K562 (cell line): ENCODE data around the gene GTF2H4. TPM values are rescaled to one million over a fixed set of nuclear protein-coding genes. Genes with fewer than 3 reads are reported as not detected.

Experiments
- ATAC-seq: fragments of 200-7000 bp; cut with Tn5 transposase; 3 replicates; pipeline ENCODE4 v1.9.1; 2020; ENCODE audit warnings: moderate library complexity
- BruUV-seq: library from RNA; stranded (reverse); fragments of 400-500 nt; replicated peaks from 2 replicates; lab custom pipeline; 2021; lab: Mats Ljungman, UMichigan
- CTCF ChIA-PET: fragments of 300-600 bp; formaldehyde crosslinking; extraction: SDS; loops from one replicate; lab custom pipeline; 2021; ENCODE audit warnings: low intra/inter-chr PET ratio; lab: Yijun Ruan, JAX
- POLR2A ChIA-PET: fragments of 300-600, 350-650 bp; sonication (Branson Sonifier 250); formaldehyde crosslinking; extraction: SDS; loops from one replicate; lab custom pipeline; 2021; ENCODE audit warnings: antibody characterized with exemption, inconsistent platforms; lab: Yijun Ruan, JAX
- DNase-seq, 4 experiments: peaks; one replicate each; pipeline versions ENCODE4 v3.0.0 to v3.0.0-alpha.2; 2011 to 2018; ENCODE audit warnings: low spot score in 3 of 4, mixed read lengths in 3 of 4; ENCODE audit errors: extremely low read depth in 1 of 4
- FAIRE-seq: peaks from 2 replicates; lab custom pipeline; 2011; peaks lifted over from hg19 to GRCh38; lab: Jason Lieb, UNC
- H2AFZ ChIP-seq: 2 replicates; pipeline ENCODE4 v1.6.0; 2011; ENCODE audit warnings: low read depth, low read length, control low read depth, inconsistent platforms
- H3K27ac ChIP-seq: fragments of 200-600 bp; 3 replicates; pipeline ENCODE4 v1.8.0; 2011; ENCODE audit warnings: low read depth, mild to moderate bottlenecking, control low read depth, inconsistent platforms, low read length, moderate library complexity, mixed read lengths; ENCODE audit errors: extremely low read depth
- H3K27me3 ChIP-seq, 2 experiments: fragments of 300-600 bp in 1 of 2; 2 replicates in 1 of 2; 3 replicates in 1 of 2; pipeline versions ENCODE4 v1.6.0 to v1.8.0; 2011; ENCODE audit warnings: inconsistent platforms in 2 of 2, low read length in 2 of 2, mild to moderate bottlenecking in 1 of 2, mixed read lengths in 1 of 2, moderate library complexity in 1 of 2; ENCODE audit not compliant: control insufficient read depth in 2 of 2, insufficient read depth in 2 of 2
- H3K36me3 ChIP-seq: fragments of 300-600 bp; 3 replicates; pipeline ENCODE4 v1.8.0; 2011; ENCODE audit warnings: mild to moderate bottlenecking, low read length, inconsistent platforms; ENCODE audit not compliant: control insufficient read depth, insufficient read depth
- H3K4me1 ChIP-seq, 2 experiments: fragments of 200-600 bp in 1 of 2; replicated peaks in 1 of 2; 2 replicates in 1 of 2; 3 replicates in 1 of 2; pipeline versions ENCODE4 v1.5.1 to v1.8.0; 2011; ENCODE audit warnings: inconsistent platforms in 2 of 2, low read length in 2 of 2, mild to moderate bottlenecking in 1 of 2, mixed read lengths in 1 of 2, moderate library complexity in 1 of 2; ENCODE audit not compliant: control insufficient read depth in 2 of 2, insufficient read depth in 2 of 2
- H3K4me2 ChIP-seq: 2 replicates; pipeline ENCODE4 v1.6.1; 2011; ENCODE audit warnings: low read length, control low read depth, inconsistent platforms, mixed read lengths; ENCODE audit not compliant: insufficient read depth
- H3K4me3 ChIP-seq: fragments of 200-600 bp; sonication (generic), shearing (Covaris generic); 2 replicates; pipeline ENCODE4 v1.5.1; 2016; ENCODE audit warnings: control low read depth, inconsistent platforms
- H3K79me2 ChIP-seq: fragments of 200-600 bp; 3 replicates; pipeline ENCODE4 v1.8.0; 2011; ENCODE audit warnings: low read length, inconsistent platforms; ENCODE audit not compliant: control insufficient read depth, insufficient read depth
- H3K9ac ChIP-seq, 2 experiments: 2 replicates each; pipeline versions ENCODE4 v1.6.0 to v1.6.1; 2011; ENCODE audit warnings: low read depth in 2 of 2, low read length in 2 of 2, control low read depth in 1 of 2, inconsistent platforms in 1 of 2, mild to moderate bottlenecking in 1 of 2, mixed read lengths in 1 of 2; ENCODE audit not compliant: insufficient read depth in 1 of 2
- H3K9me1 ChIP-seq: one replicate; pipeline ENCODE4 v1.6.0; 2011; ENCODE audit warnings: inconsistent platforms, mild to moderate bottlenecking, low read length, moderate library complexity; ENCODE audit not compliant: control insufficient read depth, insufficient read depth
- H3K9me3 ChIP-seq: replicated peaks from 2 replicates; pipeline ENCODE4 v1.5.1; 2011; ENCODE audit warnings: low read depth, low read length, inconsistent platforms; ENCODE audit not compliant: control insufficient read depth, insufficient read depth
- H4K20me1 ChIP-seq: replicated peaks from 2 replicates; pipeline ENCODE4 v1.6.1; 2011; ENCODE audit warnings: low read length, inconsistent platforms, mixed read lengths; ENCODE audit not compliant: control insufficient read depth, insufficient read depth
- CXXC5 ChIP-seq: fragments of 250-450 bp; sonication (Bioruptor Pico); IDR thresholded peaks from 2 replicates; pipeline ENCODE4 v1.8.0; 2022; ENCODE audit warnings: inconsistent platforms, mild to moderate bottlenecking, moderate library complexity
- ESRRA ChIP-seq: fragments of 450-650 bp; IDR thresholded peaks from 2 replicates; pipeline ENCODE4 v1.6.1; 2014; ENCODE audit warnings: low read depth, mild to moderate bottlenecking, moderate library complexity, borderline replicate concordance
- FUS ChIP-seq: fragments of 200-400 bp; formaldehyde crosslinking; optimal IDR thresholded peaks from 2 replicates; pipeline ENCODE3; 2017; ENCODE audit warnings: low read depth, low read length
- MIER1 ChIP-seq: fragments of 450-650 bp; IDR thresholded peaks from 2 replicates; pipeline ENCODE4 v1.6.1; 2016; ENCODE audit warnings: antibody characterized with exemption, mild to moderate bottlenecking, low read depth
- NCOA2 ChIP-seq, 2 experiments: fragments of 450-650 bp; IDR thresholded peaks; 2 replicates each; pipeline ENCODE4 v1.6.1; 2018; ENCODE audit warnings: mild to moderate bottlenecking in 2 of 2, moderate library complexity in 1 of 2; ENCODE audit not compliant: partially characterized antibody in 2 of 2
- NFIC ChIP-seq: fragments of 450-650 bp; IDR thresholded peaks from 2 replicates; pipeline ENCODE4 v1.6.1; 2017; ENCODE audit warnings: mild to moderate bottlenecking, inconsistent platforms
- NR1H2 ChIP-seq: sonication (generic); formaldehyde crosslinking; IDR thresholded peaks from 2 replicates; pipeline ENCODE4 v1.4.0; 2020; ENCODE audit warnings: mild to moderate bottlenecking, missing genetic modification reagents
- SAP30 ChIP-seq: fragments of 200-600 bp; sonication (generic); IDR thresholded peaks from 2 replicates; pipeline ENCODE4 v1.6.1; 2012; ENCODE audit warnings: borderline replicate concordance, low read depth, mild to moderate bottlenecking, moderate library complexity, low read length, control low read depth, inconsistent platforms; ENCODE audit not compliant: insufficient read depth, poor library complexity, severe bottlenecking
- SMARCB1 ChIP-seq: IDR thresholded peaks from 2 replicates; pipeline ENCODE4 v1.6.1; 2011; ENCODE audit warnings: improper control_type of control experiment, low read depth; ENCODE audit not compliant: insufficient read length
- U2AF2 ChIP-seq: fragments of 200-400 bp; formaldehyde crosslinking; optimal IDR thresholded peaks from 2 replicates; pipeline ENCODE3; 2017; ENCODE audit warnings: low read depth, mild to moderate bottlenecking, low read length
- YY1 ChIP-seq, 3 experiments: IDR thresholded peaks; 2 replicates each; pipeline ENCODE4 v1.6.1; 2011; ENCODE audit warnings: low read length in 2 of 3, mild to moderate bottlenecking in 2 of 3, moderate library complexity in 2 of 3, borderline replicate concordance in 1 of 3, control low read depth in 1 of 3, low read depth in 1 of 3; ENCODE audit not compliant: insufficient read depth in 3 of 3, insufficient replicate concordance in 2 of 3, control insufficient read depth in 1 of 3, insufficient read length in 1 of 3; ENCODE audit errors: extremely low read depth in 1 of 3
- ZBTB17 ChIP-seq: fragments of 450-650 bp; formaldehyde crosslinking; IDR thresholded peaks from 2 replicates; pipeline ENCODE4 v1.4.0; 2020; ENCODE audit warnings: mild to moderate bottlenecking
- ZNF232 ChIP-seq: sonication (generic); formaldehyde crosslinking; IDR thresholded peaks from 2 replicates; pipeline ENCODE4 v1.8.0; 2022; ENCODE audit warnings: mild to moderate bottlenecking, missing genetic modification reagents
- WGBS: fragments of 100-300 bp; shearing (Covaris generic); methylation state at CpG from one replicate; pipeline ENCODE4 v1.1.6; 2016; ENCODE audit warnings: low coverage, mixed read lengths; ENCODE audit not compliant: insufficient coverage; ENCODE audit errors: missing lambda C conversion rate; 5-methylcytosine and 5-hydroxymethylcytosine counted together
- in situ Hi-C: fragments of 300-500 bp; cut with MboI; formaldehyde crosslinking; loops from 4 replicates; pipeline ENCODE4 v1.15.0; 2018; ENCODE audit warnings: inconsistent platforms, mixed read lengths
- intact Hi-C: fragments of 100-400 bp; cut with micrococcal nuclease; formaldehyde crosslinking; loops from 2 replicates; pipeline ENCODE4 v1.14.2; 2022
- polyA plus RNA-seq, 8 experiments: library from polyadenylated mRNA; depleted of rRNA in 4 of 8; stranded (reverse) in 5 of 8; unstranded in 3 of 8; fragments of >200 nt; fragmentation: Nextera tagmentation in 2 of 8; fragmentation: Illumina TruSeq in 1 of 8; extraction: Ambion mirVana in 2 of 8; extraction: Trizol in 1 of 8; gene quantifications; 2 replicates each; pipeline versions ENCODE4 v1.2.1 to v1.2.3, GENCODE V29; 2011 to 2014; ENCODE audit warnings: inconsistent platforms in 1 of 8, missing spikeins in 1 of 8
- total RNA-seq, 7 experiments: library from RNA; depleted of rRNA in 6 of 7; stranded (reverse); fragments of >200 nt in 6 of 7; fragmentation: Illumina TruSeq in 2 of 7; extraction: Trizol in 2 of 7; gene quantifications; 2 replicates each; pipeline versions ENCODE4 v1.2.1 to v1.2.3, GENCODE V29; 2011 to 2021; ENCODE audit warnings: low replicate concordance in 1 of 7
- TF ChIP-seq, protein P1 (sequence below): fragments of 250-450 bp; sonication (Bioruptor Pico); IDR thresholded peaks from 2 replicates; pipeline ENCODE4 v1.8.0; 2022; ENCODE audit warnings: inconsistent platforms

The GTF2H4 gene
- total and polyA plus RNA-seq, 9 of the 15 experiments (the other 6 are each of a cell fraction or from before 2014, with no cell fraction given) = 3.6 to 86.1 (median 39.6) TPM

DNA sequence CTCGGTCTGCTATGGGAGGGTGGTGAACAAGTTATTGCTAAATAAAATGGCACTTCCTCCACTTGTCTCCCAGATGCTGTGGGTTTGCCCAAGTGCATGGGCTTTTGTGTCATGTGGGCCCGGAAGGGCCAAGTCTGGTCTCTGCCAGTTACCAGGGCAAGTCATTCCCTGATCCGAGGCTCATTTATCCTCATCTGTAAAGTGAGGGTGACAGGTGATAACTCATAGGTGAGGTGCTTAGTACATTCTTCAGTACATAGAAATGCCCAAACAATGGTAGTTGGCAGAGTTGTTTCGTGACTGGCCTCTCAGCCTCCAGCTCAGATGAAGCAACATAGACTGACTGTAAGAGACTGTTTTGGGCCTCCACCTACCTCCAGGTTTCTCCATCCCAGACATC is 30.7 kb downstream of the GTF2H4 start:
- H3K9me3 ChIP-seq = no peaks in the 10 kb centered on the region
- intact Hi-C loops = no loop called here
- no peaks in the 10 kb centered on the region for H3K79me2 ChIP-seq
- ATAC-seq (no peak), FAIRE-seq (peak; percentile 37), DNase-seq (no peak)
- H3K4me3 ChIP-seq = no peak overlapping the region
- CTCF ChIA-PET = no interaction called here
- no peak overlapping the region for H3K27ac ChIP-seq
- peaks cover 29 to 63% of the 10 kb centered on the region in 2 experiments for H3K27me3 ChIP-seq
- no peak overlapping the region for H3K9ac ChIP-seq
- H2AFZ ChIP-seq = no peak overlapping the region
- peaks cover 14% of the 10 kb centered on the region; the same call in 1 of the 2 replicates for H4K20me1 ChIP-seq
- WGBS = 4% methylated on average over 4 of the region's 4 CpGs
- H3K4me2 ChIP-seq = no peak overlapping the region
- POLR2A ChIA-PET = interaction anchor here (1.3 kb wide), 1 partner anchor 14 kb away, joined by 3 read pairs; no protein-coding TSS in a partner anchor
- in situ Hi-C loops = no loop called here
- BruUV-seq = no TSS peak
- no peaks in the 10 kb centered on the region for H3K9me1 ChIP-seq
- H3K36me3 ChIP-seq = no peaks in the 10 kb centered on the region
- TF ChIP-seq ESRRA (no peak), CXXC5 (CRISPR knock-in tag) (no peak), MIER1 (no peak), ZBTB17 (CRISPR knock-in tag) (no peak), NR1H2 (CRISPR knock-in tag) (no peak), U2AF2 (no peak), SMARCB1 (no peak), ZNF232 (no peak), NFIC (no peak), SAP30 (no peak), YY1 (IDR thresholded peaks at IDR 0.05; ENCODE audit: borderline replicate concordance in 1 of 3, control insufficient read depth in 1 of 3, extremely low read depth in 1 of 3, insufficient read depth in 3 of 3, insufficient read length in 1 of 3, insufficient replicate concordance in 2 of 3, low read depth in 1 of 3, low read length in 2 of 3) (no peak), FUS (no peak), NCOA2 (IDR thresholded peaks at IDR 0.05; ENCODE audit: partially characterized antibody in 2 of 2) (no peak)
- TF ChIP-seq, protein P1, sequence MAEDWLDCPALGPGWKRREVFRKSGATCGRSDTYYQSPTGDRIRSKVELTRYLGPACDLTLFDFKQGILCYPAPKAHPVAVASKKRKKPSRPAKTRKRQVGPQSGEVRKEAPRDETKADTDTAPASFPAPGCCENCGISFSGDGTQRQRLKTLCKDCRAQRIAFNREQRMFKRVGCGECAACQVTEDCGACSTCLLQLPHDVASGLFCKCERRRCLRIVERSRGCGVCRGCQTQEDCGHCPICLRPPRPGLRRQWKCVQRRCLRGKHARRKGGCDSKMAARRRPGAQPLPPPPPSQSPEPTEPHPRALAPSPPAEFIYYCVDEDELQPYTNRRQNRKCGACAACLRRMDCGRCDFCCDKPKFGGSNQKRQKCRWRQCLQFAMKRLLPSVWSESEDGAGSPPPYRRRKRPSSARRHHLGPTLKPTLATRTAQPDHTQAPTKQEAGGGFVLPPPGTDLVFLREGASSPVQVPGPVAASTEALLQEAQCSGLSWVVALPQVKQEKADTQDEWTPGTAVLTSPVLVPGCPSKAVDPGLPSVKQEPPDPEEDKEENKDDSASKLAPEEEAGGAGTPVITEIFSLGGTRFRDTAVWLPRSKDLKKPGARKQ (CRISPR knock-in tag) = no peak
- H3K4me1 ChIP-seq = peaks cover 8 to 11% of the 10 kb centered on the region in 2 experiments
